ENCODE measurements around the gene TANC2.
"Not testable (repeated sequence)": the region's sequence is repeated elsewhere in the genome, so short reads cannot be mapped to it uniquely, and the experiment has no call there.

Gene TANC2

DNA sequence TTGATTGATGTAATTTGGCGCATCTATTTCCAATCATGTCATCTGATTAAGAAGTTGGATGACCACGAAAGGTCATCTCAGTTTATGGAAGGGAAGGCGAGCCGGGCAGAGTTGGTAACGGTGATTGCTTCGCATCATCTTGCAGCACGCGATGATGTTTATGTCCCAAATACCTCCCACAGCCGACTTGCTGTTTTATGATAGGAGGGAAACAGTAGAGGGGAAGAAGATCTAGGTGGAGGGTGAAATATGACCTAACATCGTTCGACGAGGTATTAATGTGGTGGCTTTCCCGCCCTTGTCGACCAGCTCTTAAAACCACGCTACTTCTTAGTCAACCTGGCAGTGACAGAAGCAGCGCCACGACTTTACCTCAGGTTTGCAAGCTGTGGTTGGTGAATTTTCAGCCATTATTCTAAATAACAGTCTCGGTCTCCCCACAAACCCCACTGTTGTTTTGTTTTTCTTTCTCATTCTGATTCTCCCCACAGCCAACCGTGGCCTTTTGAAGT is 805 bp upstream of the TANC2 start:
- no peak for DNase-seq

DNA sequence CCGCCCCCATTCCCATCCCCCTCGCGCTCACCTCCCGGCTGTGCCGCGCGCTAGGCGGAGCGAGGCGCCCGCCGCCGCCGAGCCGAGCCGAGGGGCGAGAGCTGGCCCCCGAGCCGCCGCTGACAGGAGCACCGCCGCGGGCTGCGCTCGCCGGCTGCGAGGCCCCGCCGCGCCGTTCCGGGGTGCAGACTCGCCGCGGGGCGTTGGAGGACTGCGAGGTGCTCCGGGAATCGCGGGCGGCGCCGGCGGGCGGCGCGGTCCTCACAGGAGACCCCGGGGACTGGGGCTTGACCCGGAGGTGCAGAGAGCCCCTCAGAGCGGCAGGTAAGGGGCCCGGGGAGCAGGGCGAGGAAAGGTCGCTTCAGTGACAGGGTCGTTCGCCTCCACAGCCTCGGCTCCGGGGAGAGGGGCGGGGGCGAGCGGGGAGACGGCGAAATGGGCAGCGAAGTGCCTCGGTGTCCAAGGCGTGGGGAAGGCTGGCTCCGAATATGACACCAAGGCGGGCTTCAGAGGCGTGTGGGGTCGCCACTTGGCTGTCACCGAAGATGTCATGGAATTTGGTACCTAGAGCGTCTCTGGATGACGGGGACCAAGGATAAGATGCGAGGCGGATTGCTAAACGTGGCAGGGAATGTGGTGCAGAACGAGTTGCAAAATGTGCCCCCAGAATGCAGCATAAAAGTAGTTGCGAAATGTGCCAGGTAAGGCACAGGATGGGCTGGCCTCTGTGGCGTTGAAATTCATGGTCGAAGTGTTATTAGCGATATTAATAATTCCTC is 580 bp downstream of the TANC2 start:
- no peak for DNase-seq

GRCh38 chr17:62967205-62967529 is 1.1 kb downstream of the TANC2 start:
- no peak for DNase-seq

- DNase-seq: peak; percentile 88
Measured at GRCh38 chr17:62968445-62968923, 2.4 kb downstream of the TANC2 start.

DNA sequence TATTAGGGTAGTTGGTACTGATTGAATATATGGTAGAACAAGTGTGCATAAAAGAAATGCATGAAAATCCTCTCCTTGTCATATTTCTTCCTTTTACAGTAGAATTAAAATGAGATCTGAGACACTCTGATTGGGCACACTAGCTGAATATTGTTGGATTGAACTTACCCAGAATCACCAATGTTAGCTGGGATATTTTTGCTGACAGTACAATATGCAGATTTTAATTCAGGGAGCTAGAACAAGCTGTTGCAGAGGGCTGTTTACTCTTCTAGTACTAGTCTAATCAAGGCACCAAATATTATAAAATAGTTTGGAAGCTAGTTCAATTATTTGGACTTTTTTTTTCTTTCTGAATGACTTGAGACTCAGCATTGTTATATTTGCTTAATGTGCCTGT is 4.6 kb downstream of the TANC2 start:
- no peak for DNase-seq

DNA sequence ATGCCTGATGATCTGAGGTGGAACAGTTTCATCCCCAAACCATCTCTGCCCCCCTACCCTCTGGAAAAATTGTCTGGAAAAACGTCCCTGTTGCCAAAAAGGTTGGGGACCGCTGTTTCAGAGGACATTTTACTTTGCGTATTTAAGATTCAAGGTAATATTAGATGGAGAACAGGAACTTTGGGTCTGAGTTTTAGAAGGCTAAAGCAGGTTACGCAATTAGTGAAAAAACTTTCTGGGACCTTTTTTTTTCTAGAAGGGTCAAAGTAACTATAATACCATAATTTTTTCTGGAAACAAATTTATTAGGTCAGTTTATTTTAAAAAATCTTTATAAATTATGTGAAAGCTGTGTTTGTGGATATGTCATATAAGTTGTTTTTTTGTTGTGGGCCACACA is 5.8 kb downstream of the TANC2 start:
- no peak for DNase-seq

DNA sequence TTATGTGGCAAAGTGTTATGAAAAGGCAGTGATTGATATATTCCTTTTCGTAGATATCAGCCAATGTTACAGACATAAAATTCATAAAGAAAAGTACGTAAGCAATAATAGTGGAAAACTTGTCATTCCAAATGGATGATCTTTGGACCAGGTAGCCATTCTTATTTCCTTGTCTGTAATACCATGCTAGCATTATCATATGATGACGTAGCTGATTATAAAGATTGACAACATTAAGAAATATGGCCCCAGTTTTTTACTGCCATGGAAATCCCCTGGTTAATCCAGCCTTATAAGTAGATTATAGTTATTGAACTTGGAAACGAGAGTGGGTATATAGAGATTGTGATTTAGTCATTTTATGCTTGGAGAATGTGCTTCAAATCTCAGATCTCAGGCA is 8.8 kb downstream of the TANC2 start:
- no peak for DNase-seq

GRCh38 chr17:62975206-62975605 is 9.2 kb downstream of the TANC2 start:
- no peak for DNase-seq

DNA sequence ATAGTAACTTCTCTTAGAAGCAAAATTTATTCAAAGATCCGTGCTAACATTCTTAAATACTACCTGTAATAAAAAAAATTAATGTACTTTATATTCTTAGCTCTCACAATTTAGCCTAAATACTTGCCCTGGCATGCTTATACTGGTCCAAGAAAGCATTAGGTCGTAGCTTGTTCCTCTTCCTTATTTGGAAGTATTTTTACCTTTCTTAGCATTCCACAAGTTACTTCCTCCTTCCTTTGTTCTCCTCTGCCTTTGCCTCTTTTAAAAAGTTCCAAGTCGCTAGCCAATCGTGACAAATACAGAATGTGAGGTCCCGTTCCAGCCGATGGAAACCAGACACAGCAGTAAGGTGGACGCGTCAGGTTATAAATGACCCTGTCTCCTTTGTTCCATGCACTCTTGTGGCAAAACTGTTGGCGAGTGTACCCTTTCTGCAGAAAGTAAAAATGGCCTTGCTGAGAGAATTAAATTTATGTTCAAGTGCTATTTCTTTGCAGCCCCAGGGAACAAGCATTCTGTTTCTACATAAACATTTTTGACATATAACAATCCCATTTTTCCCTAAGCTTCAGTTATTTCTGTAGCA is 10.7 kb downstream of the TANC2 start:
- not testable (repeated sequence) for DNase-seq

GRCh38 chr17:62980842-62981241 is 14.8 kb downstream of the TANC2 start:
- no peak for DNase-seq

- no peak for DNase-seq
Measured at GRCh38 chr17:62981933-62982332, 15.9 kb downstream of the TANC2 start.

- no peak for DNase-seq
Measured at GRCh38 chr17:62984801-62985200, 18.8 kb downstream of the TANC2 start.

GRCh38 chr17:62986549-62986948 is 20.5 kb downstream of the TANC2 start:
- no peak for DNase-seq

DNA sequence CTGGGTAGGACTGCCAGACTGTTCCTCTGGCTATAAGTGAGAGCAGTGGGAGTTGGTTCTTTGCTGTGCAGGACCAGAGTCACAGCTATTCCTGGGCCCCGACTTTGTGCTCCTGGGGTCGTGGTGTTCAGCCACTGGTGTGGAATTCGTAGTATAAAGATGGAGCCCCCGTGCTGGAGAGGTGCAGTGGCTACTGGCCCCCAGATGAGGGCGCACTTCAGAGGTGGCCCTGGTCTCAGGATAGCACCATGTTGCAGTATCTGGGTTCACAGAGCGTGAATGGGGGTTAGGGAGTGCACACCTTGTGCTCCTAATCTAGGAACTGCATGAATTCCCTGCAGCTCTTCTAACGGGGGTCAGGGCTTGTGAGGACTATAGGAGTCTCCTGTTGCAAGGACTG is 21.1 kb downstream of the TANC2 start:
- DNase-seq: no peak

GRCh38 chr17:62989501-62989900 is 23.5 kb downstream of the TANC2 start:
- no peak for DNase-seq

GRCh38 chr17:62994931-62995330 is 28.9 kb downstream of the TANC2 start:
- no peak for DNase-seq

DNA sequence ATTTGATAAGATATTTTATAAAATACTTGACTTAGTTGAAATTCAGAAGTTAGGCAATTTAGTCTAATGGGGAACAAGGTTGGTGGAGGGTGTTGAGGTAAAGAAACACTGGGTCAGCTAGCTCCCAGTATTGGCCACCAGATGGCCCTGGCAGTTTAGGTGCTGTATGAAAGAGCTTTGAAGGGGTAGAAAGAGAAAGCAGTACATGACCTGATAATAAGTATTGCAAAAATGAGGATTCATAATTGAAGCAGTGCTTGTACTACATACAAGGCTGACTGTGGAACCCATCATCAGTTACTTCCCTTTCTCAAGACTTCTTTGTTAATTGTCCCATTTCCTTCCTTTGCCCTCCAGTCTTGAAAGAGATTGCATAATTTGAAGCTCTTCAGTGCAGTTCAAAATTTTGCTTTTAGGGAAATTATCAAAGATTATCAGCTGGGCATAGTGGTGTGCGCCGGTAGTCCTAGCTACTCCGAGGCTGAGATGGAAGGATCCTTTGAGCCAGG is 29.4 kb downstream of the TANC2 start:
- no peak for DNase-seq

DNA sequence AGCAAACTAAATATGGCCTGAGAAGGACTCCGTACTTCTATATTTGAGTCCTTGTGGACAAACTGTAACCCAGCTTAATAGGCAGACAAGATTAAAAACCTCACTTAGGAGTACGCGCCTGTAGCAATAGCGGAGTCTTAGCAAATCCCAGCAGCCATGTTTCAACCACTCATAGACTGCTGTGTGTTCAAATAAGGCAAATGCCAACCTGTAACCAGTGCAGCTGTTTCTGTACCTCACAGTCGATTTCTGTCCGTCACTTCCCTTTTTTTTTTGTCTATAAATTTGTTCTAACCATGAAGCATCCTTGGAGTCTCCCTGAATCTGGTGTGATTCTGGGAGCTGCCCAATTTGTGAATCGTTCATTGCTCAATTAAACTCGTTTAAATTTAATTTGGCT is 30.2 kb downstream of the TANC2 start:
- DNase-seq: no peak

DNA sequence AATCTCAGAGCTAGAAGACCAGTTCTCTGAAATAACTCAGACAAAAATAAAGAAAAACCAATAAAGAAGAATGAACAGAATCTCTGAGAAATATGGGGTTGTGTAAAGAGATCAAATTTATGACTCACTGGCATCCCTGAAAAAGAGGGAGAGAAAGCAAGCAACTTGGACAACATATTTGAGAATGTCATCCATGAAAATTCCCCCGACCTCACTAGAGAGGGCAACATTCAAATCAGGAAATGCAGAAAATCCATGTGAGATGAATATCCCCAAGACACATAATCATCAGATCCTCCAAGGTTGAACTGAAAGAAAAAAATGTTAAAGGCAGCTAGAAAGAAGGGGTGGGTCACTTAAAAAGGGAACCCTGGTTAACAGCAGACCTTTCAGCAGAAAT is 32.1 kb downstream of the TANC2 start:
- no peak for DNase-seq

DNA sequence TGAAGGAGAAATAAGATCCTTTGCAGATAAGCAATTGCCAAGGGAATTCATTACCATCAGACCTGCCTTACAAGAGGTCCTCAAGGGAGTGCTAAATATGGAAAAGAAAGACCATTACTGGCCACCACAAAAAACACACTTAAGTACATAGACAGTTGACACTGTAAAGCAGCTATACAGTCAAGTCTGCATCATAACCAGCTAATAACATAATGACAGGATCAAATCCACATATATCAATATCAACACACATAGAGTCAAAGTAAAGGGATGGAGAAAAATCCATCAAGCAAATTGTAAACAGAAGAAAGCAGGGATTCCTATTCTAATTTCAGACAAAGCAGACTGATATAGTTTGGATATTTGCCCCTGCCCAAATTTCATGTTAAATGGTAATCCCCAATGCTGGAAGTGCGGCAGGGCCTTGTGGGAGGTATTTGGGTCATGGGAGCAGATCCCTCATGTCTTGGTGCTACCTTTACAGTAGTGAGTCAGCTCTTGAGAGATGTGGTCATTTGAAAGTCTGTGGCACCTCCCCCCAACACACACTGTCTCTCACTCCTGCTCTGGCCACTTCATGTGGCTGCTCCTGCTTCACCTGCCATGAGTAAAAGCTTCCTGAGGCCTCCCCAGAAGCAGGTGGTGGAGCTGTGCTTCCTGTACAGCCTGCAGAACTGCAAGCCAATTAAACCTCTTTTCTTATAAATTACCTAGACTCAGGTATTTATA is 32.8 kb downstream of the TANC2 start:
- no peak for DNase-seq

- DNase-seq: no peak
Measured at GRCh38 chr17:62999736-63000135, 33.7 kb downstream of the TANC2 start.

DNA sequence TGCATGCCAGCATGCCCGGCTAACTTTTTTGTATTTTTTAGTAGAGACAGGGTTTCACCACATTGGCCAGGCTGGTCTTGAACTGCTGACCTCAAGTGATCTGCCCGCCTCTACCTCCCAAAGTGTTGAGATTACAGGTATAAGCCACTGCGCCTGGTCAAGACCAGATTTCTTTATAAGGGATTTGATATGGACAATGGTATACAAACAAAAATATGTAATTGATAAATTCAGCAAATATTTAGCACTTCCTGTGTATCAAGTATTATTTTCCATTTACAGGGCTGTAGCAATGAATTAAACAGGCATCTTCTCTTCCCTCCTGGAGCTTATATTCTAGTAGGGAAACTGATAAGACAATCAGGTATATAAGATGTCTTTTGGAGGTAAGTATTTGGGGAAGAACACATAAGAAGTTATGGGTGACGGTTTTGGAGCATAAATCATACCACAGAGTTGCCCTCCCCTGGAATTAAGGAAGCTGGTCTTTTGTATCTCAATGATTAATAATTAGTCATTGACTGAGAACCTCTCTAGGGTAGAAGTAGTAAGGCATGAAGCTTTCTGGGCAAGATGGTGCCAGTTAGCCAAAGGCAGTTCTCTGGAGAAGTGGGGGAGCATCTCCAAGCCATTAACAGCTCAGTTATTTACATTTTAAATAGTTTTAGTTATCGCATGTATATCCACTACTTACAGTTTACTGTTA is 35.8 kb downstream of the TANC2 start:
- DNase-seq: no peak

- DNase-seq: no peak
Measured at GRCh38 chr17:63002625-63003024, 36.6 kb downstream of the TANC2 start.

Data from SHP77 treated with DMSO at 0.1 percent for 48 hours (cell line).